Glomerular visceral epithelial cell (primary cell): Measurements from ENCODE around the gene MCOLN2.

ENCODE experiments used
- DNase-seq: peaks from one replicate; pipeline ENCODE4 v3.0.0-alpha.2; 2016; ENCODE audit errors: extremely low spot score

The MCOLN2 gene

GRCh38 chr1:84985365-84985764, 11.5 kb downstream of the MCOLN2 start:
- no peak for DNase-seq

- no peak for DNase-seq
Measured at GRCh38 chr1:84982395-84982794, 14.5 kb downstream of the MCOLN2 start.

- no peak for DNase-seq
Measured at GRCh38 chr1:84975035-84975434, 21.9 kb downstream of the MCOLN2 start.

- no peak for DNase-seq
Measured at GRCh38 chr1:84973498-84974334, 23.2 kb downstream of the MCOLN2 start.

- no peak for DNase-seq
Measured at GRCh38 chr1:84972377-84972987, 24.4 kb downstream of the MCOLN2 start.

- DNase-seq: no peak
Measured at GRCh38 chr1:84971957-84972356, 25.0 kb downstream of the MCOLN2 start.

- DNase-seq: no peak
Measured at GRCh38 chr1:84969489-84970250, 27.2 kb downstream of the MCOLN2 start.

GRCh38 chr1:84968865-84969264, 28.0 kb downstream of the MCOLN2 start:
- no peak for DNase-seq

- DNase-seq: no peak
Measured at GRCh38 chr1:84968101-84968500, 28.8 kb downstream of the MCOLN2 start.

- no peak for DNase-seq
Measured at GRCh38 chr1:84967666-84968065, 29.2 kb downstream of the MCOLN2 start.

- no peak for DNase-seq
Measured at GRCh38 chr1:84963021-84963420, 33.9 kb downstream of the MCOLN2 start.

- DNase-seq: no peak
Measured at GRCh38 chr1:84961316-84961715, 35.6 kb downstream of the MCOLN2 start.

- DNase-seq: no peak
Measured at GRCh38 chr1:84960371-84960770, 36.5 kb downstream of the MCOLN2 start.

- no peak for DNase-seq
Measured at GRCh38 chr1:84959294-84959693, 37.6 kb downstream of the MCOLN2 start.

- no peak for DNase-seq
Measured at GRCh38 chr1:84957966-84958365, 38.9 kb downstream of the MCOLN2 start.

- DNase-seq: no peak
Measured at GRCh38 chr1:84956655-84957054, 40.3 kb downstream of the MCOLN2 start.

GRCh38 chr1:84956097-84956496, 40.8 kb downstream of the MCOLN2 start:
- no peak for DNase-seq

GRCh38 chr1:84949664-84950063, 47.2 kb downstream of the MCOLN2 start:
- no peak for DNase-seq

- DNase-seq: no peak
Measured at GRCh38 chr1:84947536-84948410, 49.1 kb downstream of the MCOLN2 start.

- DNase-seq: no peak
Measured at GRCh38 chr1:84946631-84947030, 50.3 kb downstream of the MCOLN2 start.

- DNase-seq: peak; percentile 89
Measured at GRCh38 chr1:84944767-84945486, 52.0 kb downstream of the MCOLN2 start.
